B cell (primary cell): ENCODE measurements around the gene LDLRAD3. TPM values are rescaled to one million over a fixed set of nuclear protein-coding genes. Genes with fewer than 3 reads are reported as not detected.

Experiments
- ATAC-seq: fragments of 200-7000 bp; cut with Tn5 transposase; one replicate; pipeline ENCODE4 v1.10.0; 2021; ENCODE audit warnings: low read depth, mild to moderate bottlenecking, moderate number of reproducible peaks, moderate library complexity
- CTCF ChIA-PET: fragments of 350-600 bp; sonication (Branson Sonifier 250); formaldehyde crosslinking; loops from one replicate; lab custom pipeline; 2021; ENCODE audit warnings: antibody characterized with exemption, inconsistent platforms; lab: Charles Lee
- POLR2A ChIA-PET: fragments of 350-600 bp; sonication (Branson Sonifier 250); formaldehyde crosslinking; loops from one replicate; lab custom pipeline; 2021; ENCODE audit warnings: antibody characterized with exemption; lab: Charles Lee
- DNase-seq: peaks from one replicate; pipeline ENCODE4 v3.0.0; 2013
- H2AFZ ChIP-seq: 2 replicates; pipeline ENCODE4 v1.6.1; 2012; ENCODE audit warnings: mild to moderate bottlenecking, low read depth, low read length; ENCODE audit not compliant: insufficient read depth, poor library complexity, severe bottlenecking
- H3K27ac ChIP-seq, 2 donors: 1 replicate in 1 of 2; 2 replicates in 1 of 2; pipeline ENCODE4 v1.5.1; 2012 to 2013; ENCODE audit warnings: low read length in 2 of 2, mild to moderate bottlenecking in 2 of 2, moderate library complexity in 1 of 2
- H3K27me3 ChIP-seq, 4 experiments: fragments of 200-600 bp in 1 of 4; sonication (generic) in 1 of 4; replicated peaks in 1 of 4; 1 replicate in 2 of 4; 2 replicates in 2 of 4; pipeline versions ENCODE4 v1.6.1 to v1.7.0; 2013 to 2016; ENCODE audit warnings: low read length in 3 of 4, mild to moderate bottlenecking in 2 of 4, mixed read lengths in 1 of 4, moderate library complexity in 1 of 4; ENCODE audit not compliant: insufficient read depth in 4 of 4, control insufficient read depth in 3 of 4; ENCODE audit errors: control extremely low read depth in 1 of 4
- H3K36me3 ChIP-seq, 2 experiments: replicated peaks in 1 of 2; 1 replicate in 1 of 2; 2 replicates in 1 of 2; pipeline versions ENCODE4 v1.6.1 to v1.7.1; 2013; ENCODE audit warnings: low read length in 1 of 2; ENCODE audit not compliant: insufficient read depth in 2 of 2, control insufficient read depth in 1 of 2; ENCODE audit errors: control extremely low read depth in 1 of 2, extremely low read depth in 1 of 2
- H3K4me1 ChIP-seq, 2 donors: fragments of 200-600 bp in 1 of 2; sonication (generic) in 1 of 2; 1 replicate in 1 of 2; 2 replicates in 1 of 2; pipeline versions ENCODE4 v1.5.1 to v1.6.1; 2013 to 2017; ENCODE audit warnings: low read length in 2 of 2; ENCODE audit not compliant: control insufficient read depth in 2 of 2, insufficient read depth in 2 of 2
- H3K4me2 ChIP-seq: replicated peaks from 2 replicates; pipeline ENCODE3; 2012; ENCODE audit warnings: mild to moderate bottlenecking, low read depth, low read length; ENCODE audit not compliant: poor library complexity, severe bottlenecking
- H3K4me3 ChIP-seq, 5 experiments: fragments of 200-600 bp in 1 of 5; sonication (generic) in 1 of 5; 1 replicate in 3 of 5; 2 replicates in 2 of 5; pipeline versions ENCODE4 v1.5.1 to v1.7.0; 2011 to 2016; ENCODE audit warnings: low read length in 4 of 5, mild to moderate bottlenecking in 4 of 5, low read depth in 2 of 5, control low read depth in 1 of 5, moderate library complexity in 1 of 5; ENCODE audit not compliant: insufficient read depth in 1 of 5; ENCODE audit errors: control extremely low read depth in 1 of 5, extremely low read depth in 1 of 5
- H3K79me2 ChIP-seq: fragments of 200-600 bp; sonication (generic); one replicate; pipeline ENCODE4 v1.6.0; 2016; ENCODE audit warnings: low read length; ENCODE audit not compliant: control insufficient read depth, insufficient read depth
- H3K9ac ChIP-seq: fragments of 200-600 bp; sonication (generic); 2 replicates; pipeline ENCODE4 v1.6.1; 2017; ENCODE audit warnings: mild to moderate bottlenecking, low read length, moderate library complexity
- H3K9me3 ChIP-seq, 3 donors: one replicate each; pipeline versions ENCODE4 v1.6.1 to v1.7.1; 2013; ENCODE audit warnings: low read length in 2 of 3; ENCODE audit not compliant: control insufficient read depth in 2 of 3, insufficient read depth in 1 of 3; ENCODE audit errors: control extremely low read depth in 1 of 3
- H4K20me1 ChIP-seq: 2 replicates; pipeline ENCODE4 v1.6.0; 2012; ENCODE audit warnings: mild to moderate bottlenecking, low read length; ENCODE audit not compliant: insufficient read depth, control insufficient read depth, poor library complexity, severe bottlenecking
- H3K27ac Mint-ChIP-seq: one replicate; pipeline ENCODE4 v1.8.0; 2021; ENCODE audit warnings: mixed read lengths
- H3K27me3 Mint-ChIP-seq: one replicate; pipeline ENCODE4 v1.8.0; 2021; ENCODE audit warnings: mixed read lengths
- H3K4me1 Mint-ChIP-seq: one replicate; pipeline ENCODE4 v1.8.0; 2021; ENCODE audit warnings: mixed read lengths
- H3K4me3 Mint-ChIP-seq: one replicate; pipeline ENCODE4 v1.8.0; 2021; ENCODE audit warnings: mixed read lengths
- H3K9me3 Mint-ChIP-seq: one replicate; pipeline ENCODE4 v1.8.0; 2022; ENCODE audit warnings: mixed read lengths; ENCODE audit not compliant: insufficient read depth
- EZH2 ChIP-seq: IDR thresholded peaks from 2 replicates; pipeline ENCODE4 v1.6.1; 2012; ENCODE audit warnings: borderline replicate concordance, low read depth, mild to moderate bottlenecking, moderate library complexity, low read length; ENCODE audit not compliant: insufficient read depth, poor library complexity, severe bottlenecking
- WGBS: methylation state at CpG from one replicate; pipeline ENCODE4 v1.1.5; 2013; ENCODE audit warnings: missing lambda C conversion rate; ENCODE audit not compliant: insufficient coverage; 5-methylcytosine and 5-hydroxymethylcytosine counted together
- intact Hi-C: fragments of 100-400 bp; cut with micrococcal nuclease; formaldehyde crosslinking; loops from one replicate; pipeline ENCODE4 v1.10.0; 2022
- polyA plus RNA-seq: library from polyadenylated mRNA; depleted of rRNA; stranded (reverse); fragments of >200 nt; gene quantifications from 2 replicates; pipeline ENCODE4 v1.2.3, GENCODE V29; 2012
- total RNA-seq, 2 donors: library from RNA; stranded (reverse); fragments of 120-200 nt in 1 of 2; gene quantifications; 1 replicate in 1 of 2; 2 replicates in 1 of 2; pipeline versions ENCODE4 v1.2.3 to v1.2.4, GENCODE V29; 2013 to 2022
- TF ChIP-seq, protein P1 (sequence below): fragments of 200-600 bp; IDR thresholded peaks from one replicate; pipeline ENCODE4 v1.8.0; 2022; ENCODE audit warnings: antibody characterized with exemption, mild to moderate bottlenecking

LDLRAD3 gene
- total and polyA plus RNA-seq, 2 donors (not counting 1 experiment from before 2014, with no cell fraction given), result 0.01 TPM; not detected in 1

- Histone ChIP-seq H2AFZ (no peak overlapping the region), H3K9ac (no peak overlapping the region), H3K79me2 (no peaks in the 10 kb centered on the region), H3K27ac (no peak overlapping the region), H4K20me1 (no peaks in the 10 kb centered on the region), H3K4me3 (no peak overlapping the region), H3K4me1 (no peaks in the 10 kb centered on the region), H3K27me3 (peaks cover 0 to 3% (median 0%) of the 10 kb centered on the region in 4 experiments), H3K9me3 (peaks cover 0 to 4% (median 0%) of the 10 kb centered on the region in 3 donors), H3K4me2 (no peak overlapping the region), H3K36me3 (no peaks in the 10 kb centered on the region)
- 62% methylated on average over 4 of the region's 10 CpGs for WGBS
- ATAC-seq (no peak), DNase-seq (no peak)
- no peaks in the 10 kb centered on the region for H3K9me3 Mint-ChIP-seq
- no peak overlapping the region for H3K27ac Mint-ChIP-seq
- no peaks in the 10 kb centered on the region for H3K4me1 Mint-ChIP-seq
- POLR2A ChIA-PET, result no interaction called here
- CTCF ChIA-PET, result no interaction called here
- TF ChIP-seq, protein P1, sequence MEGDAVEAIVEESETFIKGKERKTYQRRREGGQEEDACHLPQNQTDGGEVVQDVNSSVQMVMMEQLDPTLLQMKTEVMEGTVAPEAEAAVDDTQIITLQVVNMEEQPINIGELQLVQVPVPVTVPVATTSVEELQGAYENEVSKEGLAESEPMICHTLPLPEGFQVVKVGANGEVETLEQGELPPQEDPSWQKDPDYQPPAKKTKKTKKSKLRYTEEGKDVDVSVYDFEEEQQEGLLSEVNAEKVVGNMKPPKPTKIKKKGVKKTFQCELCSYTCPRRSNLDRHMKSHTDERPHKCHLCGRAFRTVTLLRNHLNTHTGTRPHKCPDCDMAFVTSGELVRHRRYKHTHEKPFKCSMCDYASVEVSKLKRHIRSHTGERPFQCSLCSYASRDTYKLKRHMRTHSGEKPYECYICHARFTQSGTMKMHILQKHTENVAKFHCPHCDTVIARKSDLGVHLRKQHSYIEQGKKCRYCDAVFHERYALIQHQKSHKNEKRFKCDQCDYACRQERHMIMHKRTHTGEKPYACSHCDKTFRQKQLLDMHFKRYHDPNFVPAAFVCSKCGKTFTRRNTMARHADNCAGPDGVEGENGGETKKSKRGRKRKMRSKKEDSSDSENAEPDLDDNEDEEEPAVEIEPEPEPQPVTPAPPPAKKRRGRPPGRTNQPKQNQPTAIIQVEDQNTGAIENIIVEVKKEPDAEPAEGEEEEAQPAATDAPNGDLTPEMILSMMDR, result no peak
- no peak for TF ChIP-seq EZH2
- intact Hi-C loops, result no loop called here
- H3K4me3 Mint-ChIP-seq, result no peak overlapping the region
- H3K27me3 Mint-ChIP-seq, result peaks cover 5% of the 10 kb centered on the region
These were observed 25.5 kb downstream of the LDLRAD3 start for GRCh38 chr11:35969089-35970042.

DNA sequence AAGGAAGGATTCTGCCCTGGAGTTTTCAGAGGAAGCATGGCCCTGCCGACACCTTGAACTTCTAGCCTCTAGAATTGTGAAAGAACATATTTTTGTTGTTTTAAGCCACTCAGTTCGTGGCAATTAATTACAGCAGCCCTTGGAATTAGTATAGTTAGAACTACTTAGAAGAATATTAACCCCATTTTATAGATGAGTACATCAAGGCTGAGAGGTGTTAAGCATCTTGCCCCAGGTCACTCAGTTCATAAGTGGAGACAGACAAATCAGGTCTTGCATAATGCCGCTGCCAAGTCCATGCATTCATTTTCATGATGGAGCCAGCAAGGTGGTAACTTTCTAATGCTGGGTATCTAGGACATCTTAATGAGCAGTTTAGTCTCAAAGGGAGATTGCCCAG lies 26.6 kb downstream of the LDLRAD3 start:
- Histone ChIP-seq H3K27me3 (peaks cover 0 to 3% (median 0%) of the 10 kb centered on the region in 4 experiments), H3K4me1 (no peaks in the 10 kb centered on the region), H4K20me1 (no peaks in the 10 kb centered on the region), H3K79me2 (no peaks in the 10 kb centered on the region), H3K4me3 (no peak overlapping the region), H2AFZ (no peak overlapping the region), H3K9me3 (peaks cover 0 to 4% (median 0%) of the 10 kb centered on the region in 3 donors), H3K4me2 (no peak overlapping the region), H3K27ac (no peak overlapping the region), H3K9ac (no peak overlapping the region), H3K36me3 (no peaks in the 10 kb centered on the region)
- Mint-ChIP-seq H3K4me3 (no peak overlapping the region), H3K27me3 (peaks cover 5% of the 10 kb centered on the region), H3K4me1 (no peaks in the 10 kb centered on the region), H3K27ac (no peak overlapping the region), H3K9me3 (no peaks in the 10 kb centered on the region)
- CTCF ChIA-PET, result no interaction called here
- POLR2A ChIA-PET, result no interaction called here
- ATAC-seq (no peak), DNase-seq (no peak)
- WGBS, result 100% methylated on average over 1 of the region's 3 CpGs
- TF ChIP-seq EZH2, result no peak
- TF ChIP-seq, protein P1, result no peak
- intact Hi-C loops, result no loop called here
